Measurements from ENCODE around the gene BMPR2. TPM values are rescaled to one million over a fixed set of nuclear protein-coding genes. Genes with fewer than 3 reads are reported as not detected.
"Not testable (repeated sequence)": the region's sequence is repeated elsewhere in the genome, so short reads cannot be mapped to it uniquely, and the experiment has no call there.

BMPR2 gene
- total and polyA plus RNA-seq, 5 donors from 2014 or later: 3.7 to 24.9 (median 5.3) TPM

- no peak overlapping the region for H3K4me3 ChIP-seq (ENCODE audit: low read depth, low read length)
- H3K9me3 Mint-ChIP-seq: no peaks in the 10 kb centered on the region
- H3K36me3 ChIP-seq (ENCODE audit: control insufficient read depth, insufficient read depth, low read length): no peaks in the 10 kb centered on the region
- no peak overlapping the region for H3K4me3 Mint-ChIP-seq
- no peaks in the 10 kb centered on the region for H3K4me1 ChIP-seq (ENCODE audit: control insufficient read depth, insufficient read depth, low read length, poor library complexity, severe bottlenecking)
- no peak for DNase-seq
- no peak overlapping the region for H3K27ac Mint-ChIP-seq
- no peak overlapping the region for H3K27ac ChIP-seq (ENCODE audit: insufficient read depth, low read length, poor library complexity, severe bottlenecking)
- H3K36me3 Mint-ChIP-seq: no peaks in the 10 kb centered on the region
- no peaks in the 10 kb centered on the region for H3K27me3 ChIP-seq (ENCODE audit: control insufficient read depth, insufficient read depth, low read length)
- H3K9me3 ChIP-seq (ENCODE audit: control insufficient read depth in 2 of 2, low read length in 2 of 2): no peaks in the 10 kb centered on the region
- peaks cover 0 to 2% (median 0%) of the 10 kb centered on the region in 4 donors for H3K4me1 Mint-ChIP-seq
- no peak for ATAC-seq (ENCODE audit: low read depth in 2 of 2)
- no peaks in the 10 kb centered on the region for H3K27me3 Mint-ChIP-seq
These were observed 29.9 kb upstream of the BMPR2 start for GRCh38 chr2:202346180-202346579.

GRCh38 chr2:202353430-202353829 is 22.7 kb upstream of the BMPR2 start:
- no peak overlapping the region for H3K4me3 ChIP-seq (ENCODE audit: low read depth, low read length)
- DNase-seq (no peak), ATAC-seq (ENCODE audit: low read depth in 2 of 2) (no peak)
- no peak overlapping the region for H3K27ac Mint-ChIP-seq
- no peak overlapping the region for H3K4me3 Mint-ChIP-seq
- peaks cover 0 to 1% (median 0%) of the 10 kb centered on the region in 7 donors for H3K9me3 Mint-ChIP-seq
- H3K4me1 ChIP-seq (ENCODE audit: control insufficient read depth, insufficient read depth, low read length, poor library complexity, severe bottlenecking): no peaks in the 10 kb centered on the region
- H3K27me3 Mint-ChIP-seq: no peaks in the 10 kb centered on the region
- H3K9me3 ChIP-seq (ENCODE audit: control insufficient read depth in 2 of 2, low read length in 2 of 2): no peaks in the 10 kb centered on the region
- no peaks in the 10 kb centered on the region for H3K4me1 Mint-ChIP-seq
- H3K36me3 Mint-ChIP-seq: no peaks in the 10 kb centered on the region
- H3K27me3 ChIP-seq (ENCODE audit: control insufficient read depth, insufficient read depth, low read length): no peaks in the 10 kb centered on the region
- no peak overlapping the region for H3K27ac ChIP-seq (ENCODE audit: insufficient read depth, low read length, poor library complexity, severe bottlenecking)
- H3K36me3 ChIP-seq (ENCODE audit: control insufficient read depth, insufficient read depth, low read length): no peaks in the 10 kb centered on the region

GRCh38 chr2:202355993-202356505 is 20.1 kb upstream of the BMPR2 start:
- Histone ChIP-seq H3K9me3 (ENCODE audit: control insufficient read depth in 2 of 2, low read length in 2 of 2) (no peaks in the 10 kb centered on the region), H3K36me3 (ENCODE audit: control insufficient read depth, insufficient read depth, low read length) (no peaks in the 10 kb centered on the region), H3K4me3 (ENCODE audit: low read depth, low read length) (no peak overlapping the region), H3K27me3 (ENCODE audit: control insufficient read depth, insufficient read depth, low read length) (no peaks in the 10 kb centered on the region), H3K27ac (ENCODE audit: insufficient read depth, low read length, poor library complexity, severe bottlenecking) (no peak overlapping the region), H3K4me1 (ENCODE audit: control insufficient read depth, insufficient read depth, low read length, poor library complexity, severe bottlenecking) (no peaks in the 10 kb centered on the region)
- no peaks in the 10 kb centered on the region for H3K27me3 Mint-ChIP-seq
- no peak overlapping the region for H3K4me3 Mint-ChIP-seq
- H3K36me3 Mint-ChIP-seq: peaks cover 5% of the 10 kb centered on the region
- H3K9me3 Mint-ChIP-seq: peaks cover 0 to 1% (median 0%) of the 10 kb centered on the region in 7 donors
- no peaks in the 10 kb centered on the region for H3K4me1 Mint-ChIP-seq
- no peak for ATAC-seq (ENCODE audit: low read depth in 2 of 2)
- no peak overlapping the region for H3K27ac Mint-ChIP-seq
- no peak for DNase-seq

GRCh38 chr2:202358924-202359323 is 17.2 kb upstream of the BMPR2 start:
- not testable (repeated sequence) for H3K27ac ChIP-seq (ENCODE audit: insufficient read depth, low read length, poor library complexity, severe bottlenecking); ATAC-seq (ENCODE audit: low read depth in 2 of 2); H3K36me3 ChIP-seq (ENCODE audit: control insufficient read depth, insufficient read depth, low read length); H3K4me3 Mint-ChIP-seq; H3K27me3 Mint-ChIP-seq; H3K4me3 ChIP-seq (ENCODE audit: low read depth, low read length); DNase-seq; H3K9me3 ChIP-seq (ENCODE audit: control insufficient read depth in 2 of 2, low read length in 2 of 2); H3K36me3 Mint-ChIP-seq; H3K27me3 ChIP-seq (ENCODE audit: control insufficient read depth, insufficient read depth, low read length); H3K27ac Mint-ChIP-seq; H3K4me1 ChIP-seq (ENCODE audit: control insufficient read depth, insufficient read depth, low read length, poor library complexity, severe bottlenecking); H3K9me3 Mint-ChIP-seq; H3K4me1 Mint-ChIP-seq

- Mint-ChIP-seq H3K9me3 (no peaks in the 10 kb centered on the region), H3K36me3 (peaks cover 9% of the 10 kb centered on the region), H3K4me3 (no peak overlapping the region), H3K27ac (no peak overlapping the region), H3K4me1 (no peaks in the 10 kb centered on the region), H3K27me3 (no peaks in the 10 kb centered on the region)
- DNase-seq: no peak
- Histone ChIP-seq H3K27ac (ENCODE audit: insufficient read depth, low read length, poor library complexity, severe bottlenecking) (no peak overlapping the region), H3K4me1 (ENCODE audit: control insufficient read depth, insufficient read depth, low read length, poor library complexity, severe bottlenecking) (no peaks in the 10 kb centered on the region), H3K36me3 (ENCODE audit: control insufficient read depth, insufficient read depth, low read length) (no peaks in the 10 kb centered on the region), H3K4me3 (ENCODE audit: low read depth, low read length) (no peak overlapping the region), H3K27me3 (ENCODE audit: control insufficient read depth, insufficient read depth, low read length) (no peaks in the 10 kb centered on the region), H3K9me3 (ENCODE audit: control insufficient read depth in 2 of 2, low read length in 2 of 2) (no peaks in the 10 kb centered on the region)
- no peak for ATAC-seq (ENCODE audit: low read depth in 2 of 2)
These were observed 15.5 kb upstream of the BMPR2 start for GRCh38 chr2:202360646-202361045.

GRCh38 chr2:202361108-202361507 is 15.0 kb upstream of the BMPR2 start:
- Mint-ChIP-seq H3K27me3 (no peaks in the 10 kb centered on the region), H3K4me1 (no peaks in the 10 kb centered on the region), H3K9me3 (no peaks in the 10 kb centered on the region), H3K27ac (no peak overlapping the region), H3K36me3 (peaks cover 9% of the 10 kb centered on the region), H3K4me3 (no peak overlapping the region)
- Histone ChIP-seq H3K4me1 (ENCODE audit: control insufficient read depth, insufficient read depth, low read length, poor library complexity, severe bottlenecking) (no peaks in the 10 kb centered on the region), H3K27ac (ENCODE audit: insufficient read depth, low read length, poor library complexity, severe bottlenecking) (no peak overlapping the region), H3K27me3 (ENCODE audit: control insufficient read depth, insufficient read depth, low read length) (no peaks in the 10 kb centered on the region), H3K36me3 (ENCODE audit: control insufficient read depth, insufficient read depth, low read length) (no peaks in the 10 kb centered on the region), H3K4me3 (ENCODE audit: low read depth, low read length) (no peak overlapping the region), H3K9me3 (ENCODE audit: control insufficient read depth in 2 of 2, low read length in 2 of 2) (no peaks in the 10 kb centered on the region)
- ATAC-seq (ENCODE audit: low read depth in 2 of 2) (no peak), DNase-seq (no peak)

GRCh38 chr2:202373490-202373889 is 2.6 kb upstream of the BMPR2 start:
- Histone ChIP-seq H3K9me3 (ENCODE audit: control insufficient read depth in 2 of 2, low read length in 2 of 2) (no peaks in the 10 kb centered on the region), H3K27me3 (ENCODE audit: control insufficient read depth, insufficient read depth, low read length) (no peaks in the 10 kb centered on the region), H3K36me3 (ENCODE audit: control insufficient read depth, insufficient read depth, low read length) (no peaks in the 10 kb centered on the region), H3K27ac (ENCODE audit: insufficient read depth, low read length, poor library complexity, severe bottlenecking) (no peak overlapping the region), H3K4me3 (ENCODE audit: low read depth, low read length) (no peak overlapping the region), H3K4me1 (ENCODE audit: control insufficient read depth, insufficient read depth, low read length, poor library complexity, severe bottlenecking) (peaks cover 17% of the 10 kb centered on the region)
- H3K4me1 Mint-ChIP-seq: peaks cover 13 to 20% (median 16%) of the 10 kb centered on the region in 4 donors
- H3K27ac Mint-ChIP-seq: no peak overlapping the region
- no peak for DNase-seq
- peak overlapping the region; percentile 36 to 96 (median 76) for H3K4me3 Mint-ChIP-seq
- H3K9me3 Mint-ChIP-seq: no peaks in the 10 kb centered on the region
- H3K27me3 Mint-ChIP-seq: peaks cover 4% of the 10 kb centered on the region
- ATAC-seq (ENCODE audit: low read depth in 2 of 2): no peak
- no peaks in the 10 kb centered on the region for H3K36me3 Mint-ChIP-seq

- H3K36me3 Mint-ChIP-seq; H3K36me3 ChIP-seq (ENCODE audit: control insufficient read depth, insufficient read depth, low read length); DNase-seq; H3K27me3 Mint-ChIP-seq; H3K9me3 Mint-ChIP-seq; H3K27me3 ChIP-seq (ENCODE audit: control insufficient read depth, insufficient read depth, low read length); ATAC-seq (ENCODE audit: low read depth in 2 of 2); H3K9me3 ChIP-seq (ENCODE audit: control insufficient read depth in 2 of 2, low read length in 2 of 2); H3K27ac ChIP-seq (ENCODE audit: insufficient read depth, low read length, poor library complexity, severe bottlenecking): not testable (repeated sequence)
- H3K4me1 ChIP-seq (ENCODE audit: control insufficient read depth, insufficient read depth, low read length, poor library complexity, severe bottlenecking): peaks cover 25% of the 10 kb centered on the region
- H3K4me3 Mint-ChIP-seq: peak overlapping the region; percentile 80 to 98 (median 97)
- H3K4me1 Mint-ChIP-seq: peaks cover 17 to 27% (median 22%) of the 10 kb centered on the region in 4 donors
- H3K27ac Mint-ChIP-seq: peak overlapping the region in 2 of 3 donors; percentile 92 to 95
- peak overlapping the region; percentile 93 for H3K4me3 ChIP-seq (ENCODE audit: low read depth, low read length)
These were observed 1.7 kb upstream of the BMPR2 start for GRCh38 chr2:202374383-202374782.

All from CD4-positive, CD25-positive, alpha-beta regulatory T cell (primary cell).